Muscle of back (tissue), 11 donors: ENCODE measurements around the gene STK32A. TPM values are rescaled to one million over a fixed set of nuclear protein-coding genes. Genes with fewer than 3 reads are reported as not detected.
A peak's percentile ranks its signal among the peaks of the same experiment; 100 is the strongest.

ENCODE experiments used
- DNase-seq, 3 donors: peaks; one replicate each; pipeline versions ENCODE4 v3.0.0 to v3.0.0-alpha.2; 2013
- polyA plus RNA-seq, 10 donors: library from polyadenylated mRNA; unstranded; fragments of 120-200 nt; gene quantifications; one replicate each; pipeline ENCODE4 v1.2.1, GENCODE V29; 2013; ENCODE audit not compliant: insufficient read length in 10 of 10

STK32A gene
- polyA plus RNA-seq, 10 donors, result 0.34 to 1.7 (median 0.67) TPM

GRCh38 chr5:147390654-147391225 is 155.9 kb downstream of the STK32A start:
- no peak for DNase-seq

DNA sequence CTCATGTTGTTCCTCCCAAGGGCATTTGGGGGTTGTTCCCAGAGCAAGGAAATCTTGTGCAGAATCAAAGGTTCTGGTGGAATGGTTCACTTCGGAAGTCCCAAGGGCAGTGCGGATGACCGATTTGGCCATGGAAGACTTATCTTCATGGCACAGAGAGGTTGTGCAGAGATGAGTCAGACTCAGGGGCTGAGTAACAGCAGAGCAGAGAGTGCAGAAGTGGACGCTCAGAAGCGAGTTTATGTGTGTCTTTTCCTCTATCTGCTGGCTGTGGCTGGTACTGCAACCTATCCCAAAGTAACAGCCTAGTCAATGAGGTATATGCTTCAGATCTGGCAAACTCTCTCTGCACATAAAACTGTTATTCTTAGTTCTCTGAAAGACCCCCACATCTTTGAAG is 157.0 kb downstream of the STK32A start:
- DNase-seq, result peak in 1 of 3 donors; percentile 38

GRCh38 chr5:147393874-147394672 is 159.2 kb downstream of the STK32A start:
- DNase-seq, result no peak

GRCh38 chr5:147396070-147396823 is 161.4 kb downstream of the STK32A start:
- no peak for DNase-seq

GRCh38 chr5:147397616-147398015 is 162.8 kb downstream of the STK32A start:
- DNase-seq, result no peak

GRCh38 chr5:147398860-147399259 is 164.0 kb downstream of the STK32A start:
- no peak for DNase-seq

GRCh38 chr5:147400126-147400809 is 165.4 kb downstream of the STK32A start:
- DNase-seq, result no peak

DNA sequence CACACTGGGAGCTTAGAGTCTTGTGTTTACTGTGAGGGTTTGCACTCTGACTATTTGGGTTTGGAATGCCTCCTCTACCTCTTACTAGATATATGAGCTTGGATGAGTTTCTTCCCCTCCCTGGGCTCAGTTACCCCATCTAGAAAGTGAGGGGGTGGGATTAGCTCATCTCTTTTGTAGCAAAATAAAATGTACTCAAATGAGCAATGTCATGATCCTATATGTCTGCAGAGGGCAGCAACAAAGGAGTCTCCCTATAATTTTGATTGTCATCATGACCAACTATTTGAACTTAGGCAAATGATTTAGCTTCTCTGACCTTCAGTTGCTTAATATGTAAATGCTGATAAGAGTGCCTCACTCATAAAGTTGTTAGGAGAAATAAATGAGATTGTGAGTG is 166.1 kb downstream of the STK32A start:
- DNase-seq, result no peak

DNA sequence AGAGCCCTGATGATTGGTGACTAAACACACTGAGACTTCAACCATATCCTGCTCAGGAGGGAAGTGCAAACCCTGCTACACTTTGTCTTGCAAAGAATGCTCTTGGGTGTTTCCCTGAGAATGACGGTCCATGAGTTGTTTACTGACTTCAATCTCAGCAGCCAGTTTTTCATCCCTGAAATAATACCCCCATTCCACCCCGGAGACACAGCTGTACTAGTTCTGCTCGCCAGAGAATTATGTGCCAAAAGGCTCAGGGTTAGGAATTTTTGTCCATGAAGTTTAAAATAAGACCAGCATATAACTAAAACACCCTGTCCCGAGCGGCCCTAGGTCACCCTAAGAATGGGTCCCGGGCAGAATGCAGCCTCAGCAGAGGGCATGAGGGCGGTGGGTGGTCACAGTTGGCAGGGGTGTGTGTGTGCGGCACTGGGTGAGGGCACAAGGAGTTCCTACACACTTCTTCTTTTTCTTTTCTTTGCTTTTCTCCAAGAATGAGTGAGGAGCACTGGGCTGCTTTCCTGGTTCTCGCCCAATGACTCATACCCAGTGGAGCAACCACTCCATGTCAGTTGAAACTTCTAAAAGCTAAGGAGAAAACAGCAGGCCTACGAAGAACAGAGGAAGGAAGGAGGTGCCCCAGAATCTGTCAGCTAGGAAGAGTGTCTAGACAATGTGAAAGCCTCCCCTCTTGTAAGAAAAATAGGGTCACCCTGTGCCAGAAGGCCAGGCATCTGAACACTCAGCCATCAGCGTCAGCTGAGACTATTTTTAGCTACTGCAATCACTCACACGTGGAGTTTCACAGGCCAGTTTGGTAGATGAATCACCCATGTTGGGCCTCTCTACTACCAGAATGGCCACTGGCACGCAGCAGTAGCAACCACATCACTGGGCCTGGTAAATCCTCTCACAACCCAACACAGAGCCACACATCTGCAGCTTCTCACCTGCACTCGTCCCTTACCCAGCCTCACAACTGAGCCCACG is 169.1 kb downstream of the STK32A start:
- DNase-seq, result peak; percentile 35 to 90 (median 61)

GRCh38 chr5:147404706-147405105 is 169.9 kb downstream of the STK32A start:
- DNase-seq, result no peak

GRCh38 chr5:147406636-147407035 is 171.8 kb downstream of the STK32A start:
- no peak for DNase-seq

DNA sequence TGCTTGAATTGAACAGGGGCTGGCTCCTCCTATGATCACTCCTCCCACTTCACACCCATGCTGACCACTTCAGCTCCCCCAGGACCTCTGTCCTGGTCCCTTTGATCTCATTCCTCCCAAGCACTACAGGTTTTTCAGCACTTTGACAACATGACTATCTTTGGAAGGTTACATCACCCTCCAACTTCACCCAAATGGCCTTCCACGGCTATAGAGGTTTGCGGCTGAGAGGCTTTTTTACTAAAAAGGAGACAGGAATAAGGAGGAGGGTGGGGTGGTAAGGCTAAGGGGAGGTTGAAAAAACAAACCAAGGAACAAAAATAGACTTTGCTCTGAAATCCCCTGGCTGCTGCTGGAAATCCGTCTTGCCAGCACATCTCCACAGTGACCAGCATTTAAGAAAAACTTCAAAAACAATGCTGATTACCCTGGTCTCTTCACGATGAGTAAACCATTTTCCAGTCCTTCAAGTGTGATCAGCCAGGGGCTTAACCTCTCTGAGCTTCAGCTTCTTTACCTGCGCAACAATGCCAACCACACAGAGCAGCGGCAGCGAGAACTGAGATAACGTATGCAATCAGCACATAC is 172.4 kb downstream of the STK32A start:
- no peak for DNase-seq

GRCh38 chr5:147408980-147409379 is 174.2 kb downstream of the STK32A start:
- DNase-seq, result no peak

GRCh38 chr5:147410496-147411358 is 175.9 kb downstream of the STK32A start:
- peak; percentile 44 to 87 (median 74) for DNase-seq

- peak in 2 of 3 donors; percentile 27 to 57 for DNase-seq
Observed at GRCh38 chr5:147411359-147412319, 176.8 kb downstream of the STK32A start.

DNA sequence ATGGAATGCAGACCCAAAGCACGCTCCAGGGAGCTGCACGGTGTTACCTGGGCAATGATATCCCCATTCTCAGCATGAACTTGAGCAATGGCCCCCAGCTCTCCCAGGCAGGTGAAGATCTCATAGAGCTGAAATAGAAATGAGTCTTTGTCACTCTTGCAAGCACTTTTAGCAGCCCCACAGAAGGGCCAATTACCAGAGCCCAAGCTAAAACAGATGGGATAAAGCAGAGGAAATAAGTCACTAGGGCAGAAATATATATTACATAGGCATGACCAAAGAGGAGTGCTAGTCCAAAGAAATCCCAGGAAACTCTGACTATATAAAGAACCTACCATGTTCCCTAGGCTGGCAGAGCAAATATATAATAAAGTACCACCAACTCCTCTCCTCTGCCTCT is 177.7 kb downstream of the STK32A start:
- DNase-seq, result no peak

GRCh38 chr5:147413266-147413665 is 178.4 kb downstream of the STK32A start:
- DNase-seq, result no peak

- no peak for DNase-seq
Observed at GRCh38 chr5:147415651-147416050, 180.8 kb downstream of the STK32A start.
